ENCODE results near the gene METTL24.

The METTL24 gene

GRCh38 chr6:110390404-110390803 lies 32.3 kb upstream of the METTL24 start:
- no peak overlapping the region for H3K27ac ChIP-seq (ENCODE audit: low read depth in 2 of 2, low read length in 2 of 2)
- H3K4me3 ChIP-seq (ENCODE audit: low read length in 2 of 2): no peak overlapping the region
- H3K4me1 ChIP-seq (ENCODE audit: control insufficient read depth in 2 of 2, insufficient read depth in 2 of 2, low read length in 2 of 2): no peaks in the 10 kb centered on the region
- H3K36me3 ChIP-seq (ENCODE audit: control insufficient read depth in 2 of 2, insufficient read depth in 2 of 2, low read length in 2 of 2): no peaks in the 10 kb centered on the region
- no peaks in the 10 kb centered on the region for H3K27me3 ChIP-seq (ENCODE audit: control insufficient read depth in 2 of 2, insufficient read depth in 2 of 2, low read length in 2 of 2)
- no peak overlapping the region for H3K9ac ChIP-seq (ENCODE audit: low read depth in 1 of 2, low read length in 2 of 2)
- no peaks in the 10 kb centered on the region for H3K9me3 ChIP-seq (ENCODE audit: control insufficient read depth in 2 of 2, low read length in 2 of 2)

GRCh38 chr6:110389689-110390382 lies 31.7 kb upstream of the METTL24 start:
- no peak overlapping the region for H3K27ac ChIP-seq (ENCODE audit: low read depth in 2 of 2, low read length in 2 of 2)

GRCh38 chr6:110387986-110388385 lies 29.8 kb upstream of the METTL24 start:
- Histone ChIP-seq H3K9me3 (ENCODE audit: control insufficient read depth in 2 of 2, low read length in 2 of 2) (no peaks in the 10 kb centered on the region), H3K27me3 (ENCODE audit: control insufficient read depth in 2 of 2, insufficient read depth in 2 of 2, low read length in 2 of 2) (no peaks in the 10 kb centered on the region), H3K27ac (ENCODE audit: low read depth in 2 of 2, low read length in 2 of 2) (no peak overlapping the region), H3K9ac (ENCODE audit: low read depth in 1 of 2, low read length in 2 of 2) (no peak overlapping the region), H3K4me1 (ENCODE audit: control insufficient read depth in 2 of 2, insufficient read depth in 2 of 2, low read length in 2 of 2) (no peaks in the 10 kb centered on the region), H3K36me3 (ENCODE audit: control insufficient read depth in 2 of 2, insufficient read depth in 2 of 2, low read length in 2 of 2) (no peaks in the 10 kb centered on the region), H3K4me3 (ENCODE audit: low read length in 2 of 2) (no peak overlapping the region)

More at GRCh38 chr6:110389689-110390382, 31.7 kb upstream of the METTL24 start:
- no peaks in the 10 kb centered on the region for H3K27me3 ChIP-seq (ENCODE audit: control insufficient read depth in 2 of 2, insufficient read depth in 2 of 2, low read length in 2 of 2)
- H3K9ac ChIP-seq (ENCODE audit: low read depth in 1 of 2, low read length in 2 of 2): no peak overlapping the region
- H3K4me3 ChIP-seq (ENCODE audit: low read length in 2 of 2): no peak overlapping the region
- H3K9me3 ChIP-seq (ENCODE audit: control insufficient read depth in 2 of 2, low read length in 2 of 2): no peaks in the 10 kb centered on the region
- no peaks in the 10 kb centered on the region for H3K4me1 ChIP-seq (ENCODE audit: control insufficient read depth in 2 of 2, insufficient read depth in 2 of 2, low read length in 2 of 2)
- H3K36me3 ChIP-seq (ENCODE audit: control insufficient read depth in 2 of 2, insufficient read depth in 2 of 2, low read length in 2 of 2): no peaks in the 10 kb centered on the region

- Histone ChIP-seq H3K9me3 (ENCODE audit: control insufficient read depth in 2 of 2, low read length in 2 of 2) (no peaks in the 10 kb centered on the region), H3K27ac (ENCODE audit: low read depth in 2 of 2, low read length in 2 of 2) (no peak overlapping the region), H3K4me1 (ENCODE audit: control insufficient read depth in 2 of 2, insufficient read depth in 2 of 2, low read length in 2 of 2) (no peaks in the 10 kb centered on the region), H3K9ac (ENCODE audit: low read depth in 1 of 2, low read length in 2 of 2) (no peak overlapping the region), H3K36me3 (ENCODE audit: control insufficient read depth in 2 of 2, insufficient read depth in 2 of 2, low read length in 2 of 2) (no peaks in the 10 kb centered on the region), H3K4me3 (ENCODE audit: low read length in 2 of 2) (no peak overlapping the region), H3K27me3 (ENCODE audit: control insufficient read depth in 2 of 2, insufficient read depth in 2 of 2, low read length in 2 of 2) (no peaks in the 10 kb centered on the region)
Measured at GRCh38 chr6:110385458-110385863, 27.3 kb upstream of the METTL24 start.

GRCh38 chr6:110378552-110378951 lies 20.4 kb upstream of the METTL24 start:
- no peak overlapping the region for H3K27ac ChIP-seq (ENCODE audit: low read depth in 2 of 2, low read length in 2 of 2)
- H3K27me3 ChIP-seq (ENCODE audit: control insufficient read depth in 2 of 2, insufficient read depth in 2 of 2, low read length in 2 of 2): no peaks in the 10 kb centered on the region

GRCh38 chr6:110369066-110369465 lies 10.9 kb upstream of the METTL24 start:
- Histone ChIP-seq H3K4me3 (ENCODE audit: low read length in 2 of 2) (no peak overlapping the region), H3K36me3 (ENCODE audit: control insufficient read depth in 2 of 2, insufficient read depth in 2 of 2, low read length in 2 of 2) (no peaks in the 10 kb centered on the region), H3K27me3 (ENCODE audit: control insufficient read depth in 2 of 2, insufficient read depth in 2 of 2, low read length in 2 of 2) (no peaks in the 10 kb centered on the region), H3K9me3 (ENCODE audit: control insufficient read depth in 2 of 2, low read length in 2 of 2) (no peaks in the 10 kb centered on the region), H3K27ac (ENCODE audit: low read depth in 2 of 2, low read length in 2 of 2) (no peak overlapping the region), H3K4me1 (ENCODE audit: control insufficient read depth in 2 of 2, insufficient read depth in 2 of 2, low read length in 2 of 2) (no peaks in the 10 kb centered on the region), H3K9ac (ENCODE audit: low read depth in 1 of 2, low read length in 2 of 2) (no peak overlapping the region)

More at GRCh38 chr6:110378552-110378951, 20.4 kb upstream of the METTL24 start:
- H3K9ac ChIP-seq (ENCODE audit: low read depth in 1 of 2, low read length in 2 of 2): no peak overlapping the region
- no peak overlapping the region for H3K4me3 ChIP-seq (ENCODE audit: low read length in 2 of 2)
- no peaks in the 10 kb centered on the region for H3K9me3 ChIP-seq (ENCODE audit: control insufficient read depth in 2 of 2, low read length in 2 of 2)
- no peaks in the 10 kb centered on the region for H3K36me3 ChIP-seq (ENCODE audit: control insufficient read depth in 2 of 2, insufficient read depth in 2 of 2, low read length in 2 of 2)
- no peaks in the 10 kb centered on the region for H3K4me1 ChIP-seq (ENCODE audit: control insufficient read depth in 2 of 2, insufficient read depth in 2 of 2, low read length in 2 of 2)

GRCh38 chr6:110368284-110368683 lies 10.1 kb upstream of the METTL24 start:
- Histone ChIP-seq H3K9me3 (ENCODE audit: control insufficient read depth in 2 of 2, low read length in 2 of 2) (no peaks in the 10 kb centered on the region), H3K4me1 (ENCODE audit: control insufficient read depth in 2 of 2, insufficient read depth in 2 of 2, low read length in 2 of 2) (no peaks in the 10 kb centered on the region), H3K9ac (ENCODE audit: low read depth in 1 of 2, low read length in 2 of 2) (no peak overlapping the region), H3K27me3 (ENCODE audit: control insufficient read depth in 2 of 2, insufficient read depth in 2 of 2, low read length in 2 of 2) (no peaks in the 10 kb centered on the region), H3K27ac (ENCODE audit: low read depth in 2 of 2, low read length in 2 of 2) (no peak overlapping the region), H3K4me3 (ENCODE audit: low read length in 2 of 2) (no peak overlapping the region), H3K36me3 (ENCODE audit: control insufficient read depth in 2 of 2, insufficient read depth in 2 of 2, low read length in 2 of 2) (no peaks in the 10 kb centered on the region)

- Histone ChIP-seq H3K27me3 (ENCODE audit: control insufficient read depth in 2 of 2, insufficient read depth in 2 of 2, low read length in 2 of 2) (no peaks in the 10 kb centered on the region), H3K27ac (ENCODE audit: low read depth in 2 of 2, low read length in 2 of 2) (no peak overlapping the region), H3K9me3 (ENCODE audit: control insufficient read depth in 2 of 2, low read length in 2 of 2) (no peaks in the 10 kb centered on the region), H3K4me3 (ENCODE audit: low read length in 2 of 2) (no peak overlapping the region), H3K4me1 (ENCODE audit: control insufficient read depth in 2 of 2, insufficient read depth in 2 of 2, low read length in 2 of 2) (no peaks in the 10 kb centered on the region), H3K36me3 (ENCODE audit: control insufficient read depth in 2 of 2, insufficient read depth in 2 of 2, low read length in 2 of 2) (no peaks in the 10 kb centered on the region), H3K9ac (ENCODE audit: low read depth in 1 of 2, low read length in 2 of 2) (no peak overlapping the region)
Measured at GRCh38 chr6:110367825-110368224, 9.7 kb upstream of the METTL24 start.

GRCh38 chr6:110366975-110367374 lies 8.8 kb upstream of the METTL24 start:
- Histone ChIP-seq H3K9me3 (ENCODE audit: control insufficient read depth in 2 of 2, low read length in 2 of 2) (no peaks in the 10 kb centered on the region), H3K27ac (ENCODE audit: low read depth in 2 of 2, low read length in 2 of 2) (no peak overlapping the region), H3K4me1 (ENCODE audit: control insufficient read depth in 2 of 2, insufficient read depth in 2 of 2, low read length in 2 of 2) (no peaks in the 10 kb centered on the region), H3K4me3 (ENCODE audit: low read length in 2 of 2) (no peak overlapping the region), H3K27me3 (ENCODE audit: control insufficient read depth in 2 of 2, insufficient read depth in 2 of 2, low read length in 2 of 2) (no peaks in the 10 kb centered on the region), H3K36me3 (ENCODE audit: control insufficient read depth in 2 of 2, insufficient read depth in 2 of 2, low read length in 2 of 2) (no peaks in the 10 kb centered on the region), H3K9ac (ENCODE audit: low read depth in 1 of 2, low read length in 2 of 2) (no peak overlapping the region)

GRCh38 chr6:110366256-110366655 lies 8.1 kb upstream of the METTL24 start:
- H3K36me3 ChIP-seq (ENCODE audit: control insufficient read depth in 2 of 2, insufficient read depth in 2 of 2, low read length in 2 of 2): no peaks in the 10 kb centered on the region
- H3K4me3 ChIP-seq (ENCODE audit: low read length in 2 of 2): no peak overlapping the region
- H3K9me3 ChIP-seq (ENCODE audit: control insufficient read depth in 2 of 2, low read length in 2 of 2): no peaks in the 10 kb centered on the region
- H3K27me3 ChIP-seq (ENCODE audit: control insufficient read depth in 2 of 2, insufficient read depth in 2 of 2, low read length in 2 of 2): no peaks in the 10 kb centered on the region
- H3K4me1 ChIP-seq (ENCODE audit: control insufficient read depth in 2 of 2, insufficient read depth in 2 of 2, low read length in 2 of 2): no peaks in the 10 kb centered on the region
- H3K9ac ChIP-seq (ENCODE audit: low read depth in 1 of 2, low read length in 2 of 2): no peak overlapping the region
- H3K27ac ChIP-seq (ENCODE audit: low read depth in 2 of 2, low read length in 2 of 2): no peak overlapping the region

Measured in mucosa of rectum (tissue), 2 donors.